Colonic mucosa (tissue), 4 donors: ENCODE measurements around the gene ICAM4. TPM values are rescaled to one million over a fixed set of nuclear protein-coding genes. Genes with fewer than 3 reads are reported as not detected.
A peak's percentile ranks its signal among the peaks of the same experiment; 100 is the strongest.

Source experiments
- DNase-seq: peaks from one replicate; pipeline ENCODE4 v3.0.0-alpha.2; 2020
- H3K27ac ChIP-seq: fragments of 200-600 bp; one replicate; pipeline ENCODE4 v1.8.0; 2021
- H3K27me3 ChIP-seq: fragments of 200-600 bp; one replicate; pipeline ENCODE4 v1.8.0; 2021
- H3K36me3 ChIP-seq: fragments of 200-600 bp; one replicate; pipeline ENCODE4 v1.8.0; 2021
- H3K4me1 ChIP-seq: fragments of 200-600 bp; one replicate; pipeline ENCODE4 v1.8.0; 2021; ENCODE audit warnings: mild to moderate bottlenecking
- H3K4me3 ChIP-seq: fragments of 200-600 bp; one replicate; pipeline ENCODE4 v1.8.0; 2021
- H3K9ac ChIP-seq, 2 donors: one replicate each; pipeline ENCODE4 v1.7.0; 2013; ENCODE audit warnings: control low read depth in 2 of 2, low read depth in 2 of 2, low read length in 2 of 2
- H3K9me3 ChIP-seq: fragments of 200-600 bp; one replicate; pipeline ENCODE4 v1.8.0; 2021
- intact Hi-C: fragments of 100-400 bp; cut with DNase I; formaldehyde crosslinking; loops from one replicate; pipeline ENCODE4 v1.14.1; 2022
- total RNA-seq, 2 donors: library from RNA; stranded (reverse); fragmentation: NEBNext Ultra II Directional in 1 of 2; extraction: Animal tissue kit (Norgen Biotek cat#: 25700) in 1 of 2; gene quantifications; one replicate each; pipeline ENCODE4 v1.2.1, GENCODE V29; 2021
- TF ChIP-seq, protein P1 (sequence below): fragments of 200-600 bp; IDR thresholded peaks from one replicate; pipeline ENCODE4 v1.8.0; 2022; ENCODE audit warnings: antibody characterized with exemption, mild to moderate bottlenecking
- donor health status: healthy.
- donor health status: DM: no; HTN: no; CAD: no.
- donor health status: DM: no; HTN: no; CAD: no.

Gene ICAM4
- total RNA-seq, 2 donors from 2014 or later: 0.19 to 0.37 TPM

DNA sequence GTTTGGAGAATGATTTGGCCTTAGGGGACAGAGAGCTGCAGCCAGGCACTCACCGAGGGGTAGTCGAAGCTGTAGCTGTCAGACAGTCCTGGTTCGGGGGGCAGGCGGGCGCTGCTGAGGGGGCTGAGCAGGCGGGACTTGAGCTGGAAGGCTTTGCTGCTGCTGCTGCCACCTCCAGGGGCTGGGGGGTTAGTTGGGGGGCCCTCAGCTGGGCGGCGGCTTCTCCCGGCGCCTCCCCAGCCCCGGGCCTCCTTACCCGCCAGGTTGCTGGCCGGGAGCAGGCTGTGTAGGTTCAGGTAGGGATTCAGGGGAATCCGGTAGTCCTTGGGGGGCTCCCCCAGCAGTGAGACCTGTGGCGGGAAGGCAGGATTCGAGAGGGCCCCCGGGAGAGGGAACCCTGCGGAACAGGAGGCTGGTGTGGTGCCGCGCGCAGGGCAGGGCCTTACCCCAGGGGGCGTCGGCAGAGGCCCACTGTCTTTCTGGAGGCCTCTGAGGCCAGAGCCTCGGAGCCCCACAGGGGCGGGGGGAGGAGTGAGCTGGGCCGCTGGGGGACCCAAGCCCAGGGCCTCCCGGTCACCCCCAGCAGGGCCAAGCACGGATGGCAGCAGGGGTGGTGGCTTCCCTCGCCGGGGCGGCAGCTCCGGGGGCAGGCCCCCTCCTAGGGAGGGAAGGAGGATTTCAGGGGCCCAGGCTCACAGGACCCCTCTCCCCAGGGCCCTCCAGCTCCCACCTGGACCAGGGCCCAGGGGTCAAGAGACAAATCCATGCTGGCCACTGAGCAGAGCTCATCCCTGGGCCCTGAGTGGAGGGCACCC lies 34.1 kb downstream of the ICAM4 start:
- Histone ChIP-seq H3K9ac (peak overlapping the region; percentile 50 to 89), H3K4me1 (peaks cover 7% of the 10 kb centered on the region), H3K4me3 (no peak overlapping the region), H3K9me3 (no peaks in the 10 kb centered on the region), H3K27ac (peak overlapping the region; percentile 84), H3K36me3 (peaks cover 4% of the 10 kb centered on the region), H3K27me3 (no peaks in the 10 kb centered on the region)
- TF ChIP-seq, protein P1, sequence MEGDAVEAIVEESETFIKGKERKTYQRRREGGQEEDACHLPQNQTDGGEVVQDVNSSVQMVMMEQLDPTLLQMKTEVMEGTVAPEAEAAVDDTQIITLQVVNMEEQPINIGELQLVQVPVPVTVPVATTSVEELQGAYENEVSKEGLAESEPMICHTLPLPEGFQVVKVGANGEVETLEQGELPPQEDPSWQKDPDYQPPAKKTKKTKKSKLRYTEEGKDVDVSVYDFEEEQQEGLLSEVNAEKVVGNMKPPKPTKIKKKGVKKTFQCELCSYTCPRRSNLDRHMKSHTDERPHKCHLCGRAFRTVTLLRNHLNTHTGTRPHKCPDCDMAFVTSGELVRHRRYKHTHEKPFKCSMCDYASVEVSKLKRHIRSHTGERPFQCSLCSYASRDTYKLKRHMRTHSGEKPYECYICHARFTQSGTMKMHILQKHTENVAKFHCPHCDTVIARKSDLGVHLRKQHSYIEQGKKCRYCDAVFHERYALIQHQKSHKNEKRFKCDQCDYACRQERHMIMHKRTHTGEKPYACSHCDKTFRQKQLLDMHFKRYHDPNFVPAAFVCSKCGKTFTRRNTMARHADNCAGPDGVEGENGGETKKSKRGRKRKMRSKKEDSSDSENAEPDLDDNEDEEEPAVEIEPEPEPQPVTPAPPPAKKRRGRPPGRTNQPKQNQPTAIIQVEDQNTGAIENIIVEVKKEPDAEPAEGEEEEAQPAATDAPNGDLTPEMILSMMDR: no peak
- no peak for DNase-seq
- intact Hi-C loops: no loop called here

DNA sequence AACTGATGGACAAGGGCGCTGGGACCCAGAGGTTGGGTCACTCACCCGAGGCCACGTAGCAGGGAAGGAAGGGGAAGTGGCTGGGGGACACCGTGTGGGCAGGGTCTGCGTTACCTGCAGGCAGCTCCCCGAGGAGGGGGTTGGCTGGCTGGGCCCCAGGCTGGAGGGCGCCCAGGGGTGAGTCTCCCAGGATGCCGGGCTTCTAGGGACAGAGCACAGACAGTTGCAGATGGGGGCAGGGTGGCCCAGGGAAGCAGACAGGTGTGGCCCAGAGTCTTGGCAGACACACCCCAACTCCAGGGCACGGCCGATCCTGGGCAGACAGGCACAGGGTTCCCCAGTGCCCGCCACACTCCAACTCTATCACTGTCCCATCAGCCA lies 34.7 kb downstream of the ICAM4 start:
- Histone ChIP-seq H3K4me3 (no peak overlapping the region), H3K27ac (peak overlapping the region; percentile 84), H3K9me3 (no peaks in the 10 kb centered on the region), H3K27me3 (no peaks in the 10 kb centered on the region), H3K9ac (peak overlapping the region; percentile 50 to 89), H3K4me1 (peaks cover 7% of the 10 kb centered on the region), H3K36me3 (peaks cover 4% of the 10 kb centered on the region)
- DNase-seq: peak; percentile 88
- intact Hi-C loops: no loop called here
- TF ChIP-seq, protein P1: no peak

DNA sequence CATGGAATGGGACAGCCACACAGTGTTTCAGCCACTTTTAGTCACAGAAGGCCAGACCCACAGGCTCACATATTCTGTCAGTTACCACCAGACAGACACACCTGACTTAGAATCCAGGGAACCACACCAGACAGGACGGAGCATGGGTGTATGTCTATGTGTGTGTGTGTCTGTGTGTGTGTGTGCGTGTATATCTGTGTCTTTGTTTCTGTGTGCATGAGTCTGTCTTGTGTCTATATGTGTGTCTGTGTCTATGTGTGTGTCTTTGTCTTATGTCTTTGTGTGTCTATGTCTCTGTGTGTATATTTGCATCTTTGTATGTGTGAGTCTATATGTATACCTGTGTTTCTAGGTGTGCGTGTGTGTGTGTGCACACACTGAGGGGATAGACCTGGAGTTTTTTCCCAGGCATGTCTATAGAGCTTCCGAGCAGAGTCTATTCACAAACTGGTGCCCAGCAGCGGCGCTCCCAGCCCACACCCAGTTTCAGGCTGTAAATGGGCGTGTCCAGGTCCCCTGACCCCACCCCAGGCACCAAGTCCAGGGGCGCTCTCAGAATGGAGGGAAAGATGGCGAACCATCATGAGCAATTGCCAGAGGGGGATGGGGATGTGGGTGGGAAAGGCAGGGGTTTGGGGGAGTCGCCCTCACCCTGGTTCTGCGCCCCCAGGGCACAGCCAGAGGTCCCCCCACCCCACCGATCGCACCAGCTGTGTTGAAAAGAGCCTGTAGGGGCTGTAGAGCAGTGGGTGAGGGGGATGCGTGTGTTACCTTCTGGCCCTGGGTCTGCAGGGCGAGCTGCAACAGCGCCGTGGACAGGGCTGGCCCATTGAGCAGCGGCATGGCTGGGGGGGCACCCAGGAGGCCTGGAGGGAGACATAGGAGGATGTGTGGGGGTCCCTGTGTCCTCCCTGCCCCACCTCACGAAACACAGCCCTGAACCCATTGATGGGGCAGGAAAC lies 35.4 kb downstream of the ICAM4 start:
- DNase-seq: peak; percentile 88
- no peak overlapping the region for H3K4me3 ChIP-seq
- H3K9ac ChIP-seq: peak overlapping the region; percentile 50 to 89

DNA sequence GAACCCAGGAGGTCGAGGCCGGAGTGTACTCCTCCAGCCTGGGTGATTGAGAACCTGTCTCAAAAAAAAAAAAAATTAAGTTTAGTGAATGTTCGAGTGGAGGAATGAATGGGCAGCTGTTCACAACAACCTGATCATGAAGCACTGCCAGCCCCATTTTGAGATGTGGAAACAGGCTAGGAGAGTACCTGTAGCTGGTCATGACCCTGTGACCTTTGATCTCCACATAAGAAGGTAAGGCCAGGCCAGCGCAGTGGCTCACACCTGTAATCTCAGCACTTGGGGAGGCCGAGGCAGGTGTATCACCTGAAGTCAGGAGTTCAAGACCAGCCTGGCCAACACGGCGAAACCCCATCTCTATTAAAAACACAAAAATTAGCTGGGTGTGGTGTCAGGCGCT lies 39.0 kb downstream of the ICAM4 start:
- Histone ChIP-seq H3K27me3 (no peaks in the 10 kb centered on the region), H3K4me1 (peaks cover 7% of the 10 kb centered on the region), H3K9ac (no peak overlapping the region), H3K9me3 (no peaks in the 10 kb centered on the region), H3K4me3 (no peak overlapping the region), H3K27ac (no peak overlapping the region), H3K36me3 (peaks cover 10% of the 10 kb centered on the region)
- TF ChIP-seq, protein P1: no peak
- intact Hi-C loops: no loop called here
- no peak for DNase-seq

More for the DNA sequence above, 35.4 kb downstream of the ICAM4 start:
- H3K4me1 ChIP-seq: peaks cover 7% of the 10 kb centered on the region
- H3K27me3 ChIP-seq: no peaks in the 10 kb centered on the region
- H3K27ac ChIP-seq: peak overlapping the region; percentile 84
- H3K9me3 ChIP-seq: no peaks in the 10 kb centered on the region
- H3K36me3 ChIP-seq: peaks cover 4% of the 10 kb centered on the region
- intact Hi-C loops: no loop called here
- TF ChIP-seq, protein P1: no peak

DNA sequence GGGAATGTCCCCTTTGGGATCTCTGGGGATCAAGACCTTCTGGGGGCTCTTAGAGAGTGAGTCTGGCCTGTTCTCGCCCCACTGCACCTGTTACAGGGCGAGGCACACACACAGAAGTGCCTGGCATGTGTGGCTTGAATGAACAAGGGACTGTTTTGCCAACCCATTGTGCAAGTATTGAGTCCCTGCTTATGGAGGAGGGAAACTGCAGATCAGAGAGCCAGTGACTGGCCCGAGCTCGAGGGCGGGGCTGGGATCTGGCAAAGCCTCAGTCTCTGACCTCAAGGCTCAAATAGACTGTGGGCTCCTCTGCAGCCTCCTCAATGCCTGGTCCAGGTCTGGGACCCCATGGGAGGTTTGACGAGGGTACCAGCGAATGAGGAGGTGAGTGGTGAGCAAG lies 41.0 kb downstream of the ICAM4 start:
- H3K27ac ChIP-seq: no peak overlapping the region
- no peak overlapping the region for H3K9ac ChIP-seq
- no peaks in the 10 kb centered on the region for H3K27me3 ChIP-seq
- no peaks in the 10 kb centered on the region for H3K9me3 ChIP-seq
- H3K4me3 ChIP-seq: no peak overlapping the region
- peaks cover 8% of the 10 kb centered on the region for H3K4me1 ChIP-seq
- peaks cover 10% of the 10 kb centered on the region for H3K36me3 ChIP-seq
- TF ChIP-seq, protein P1: no peak
- intact Hi-C loops: no loop called here
- DNase-seq: no peak
